Pons (tissue), 1 donor: ENCODE data around the gene NPAS1.

Experiments
- DNase-seq: peaks from one replicate; pipeline ENCODE4 v3.0.0-alpha.2; 2016; ENCODE audit warnings: low spot score

The NPAS1 gene

GRCh38 chr19:47081095-47081494, 61.5 kb downstream of the NPAS1 start:
- DNase-seq = no peak

GRCh38 chr19:47082493-47082892, 62.9 kb downstream of the NPAS1 start:
- no peak for DNase-seq

GRCh38 chr19:47084879-47085439, 65.3 kb downstream of the NPAS1 start:
- no peak for DNase-seq

DNA sequence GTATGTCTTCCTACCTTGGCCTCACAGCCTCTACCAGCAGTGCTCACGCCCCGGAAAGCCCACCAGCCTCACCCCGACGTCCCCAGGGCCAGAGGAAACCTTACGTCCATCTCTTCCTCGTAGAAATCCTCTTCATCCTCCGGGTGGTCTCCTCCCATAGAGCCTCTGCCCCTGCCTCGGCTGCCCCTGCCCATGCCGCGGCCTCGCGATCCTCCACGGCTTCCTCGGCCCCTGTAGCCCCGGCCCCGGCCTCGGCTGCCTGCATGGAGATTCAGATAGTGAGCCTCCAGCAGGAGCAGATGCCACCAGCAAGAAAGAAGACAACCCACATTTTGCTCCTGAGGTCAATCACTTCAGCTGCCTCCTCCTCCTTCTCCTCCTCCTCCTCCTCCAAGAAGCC, 66.6 kb downstream of the NPAS1 start:
- DNase-seq = no peak

DNA sequence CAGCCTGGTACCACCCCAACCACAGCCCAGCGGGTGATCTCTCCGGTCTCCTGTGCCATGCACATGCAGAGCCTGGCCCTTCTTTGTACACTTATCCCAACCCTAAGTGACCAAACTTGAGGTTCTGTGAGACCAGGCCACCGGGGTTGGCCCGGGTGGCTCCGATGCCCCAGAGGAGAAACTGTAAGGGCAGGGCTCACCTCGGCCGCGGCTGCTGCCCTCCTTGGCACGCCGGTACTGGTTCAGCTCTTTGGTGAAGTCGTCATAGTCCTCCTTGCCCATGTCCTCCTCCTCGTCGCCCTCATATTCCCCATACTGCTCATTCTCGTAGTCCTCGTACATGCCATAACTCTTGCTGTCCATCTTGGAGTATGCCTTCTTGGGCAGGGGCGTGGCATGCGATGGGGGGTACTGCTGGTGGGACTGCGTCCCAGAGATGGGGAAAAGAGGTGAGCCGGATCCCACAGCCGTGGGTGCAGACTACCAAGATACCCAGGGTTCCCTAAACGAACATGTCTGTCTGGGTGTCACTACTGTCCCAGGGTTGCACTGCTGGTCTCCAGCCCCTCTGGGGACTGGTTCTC, 70.2 kb downstream of the NPAS1 start:
- no peak for DNase-seq

DNA sequence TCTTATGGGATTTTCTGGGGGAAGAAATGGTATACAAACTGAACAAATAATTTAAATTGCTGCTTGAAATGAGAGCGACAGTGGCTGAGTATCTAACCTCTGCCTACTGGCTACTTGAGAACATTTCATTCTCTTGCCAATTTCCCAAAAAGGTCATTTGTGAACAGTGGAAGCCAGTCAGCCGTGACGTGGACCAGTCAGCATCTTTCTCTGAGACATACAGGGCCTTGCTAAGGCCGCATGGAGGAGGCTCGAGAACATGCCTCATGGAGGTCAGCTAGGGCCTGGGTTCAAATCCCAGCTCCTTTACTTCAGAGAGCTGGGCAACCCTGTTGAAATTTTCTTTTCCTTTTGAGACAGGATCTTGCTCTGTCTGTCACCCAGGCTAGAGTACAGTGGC, 73.6 kb downstream of the NPAS1 start:
- DNase-seq = no peak

DNA sequence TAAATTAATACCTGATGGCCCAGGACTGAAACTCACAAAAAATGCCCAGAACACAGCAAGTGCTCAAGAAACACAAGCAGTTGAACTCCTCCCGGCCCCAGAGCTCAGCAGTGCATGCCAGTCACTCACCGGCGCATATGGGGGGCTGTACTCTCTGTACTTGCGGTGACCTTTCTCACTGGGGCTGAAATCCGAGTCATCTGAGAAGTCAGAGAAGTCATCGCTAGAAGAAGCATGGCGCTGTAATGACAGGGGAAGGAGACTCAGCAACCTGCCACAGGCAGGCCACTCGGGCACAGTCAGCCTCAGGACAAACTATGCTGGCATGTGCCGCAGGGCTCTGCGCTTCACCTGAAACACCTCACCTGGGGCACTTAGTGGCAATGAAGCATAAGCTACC, 74.2 kb downstream of the NPAS1 start:
- DNase-seq = no peak

- no peak for DNase-seq
These were observed 75.2 kb downstream of the NPAS1 start for GRCh38 chr19:47094557-47095475.
